Subcutaneous abdominal adipose tissue (tissue), 5 donors: Measurements from ENCODE around the gene PCSK4.

Experiments
- H3K27ac ChIP-seq: one replicate; pipeline ENCODE4 v1.7.0; 2013; ENCODE audit warnings: low read depth, mild to moderate bottlenecking, inconsistent platforms, low read length, moderate library complexity
- H3K27me3 ChIP-seq, 5 donors: one replicate each; pipeline ENCODE4 v1.7.0; 2013; ENCODE audit warnings: low read length in 5 of 5, inconsistent platforms in 1 of 5; ENCODE audit not compliant: control insufficient read depth in 5 of 5, insufficient read depth in 4 of 5
- H3K36me3 ChIP-seq, 5 donors: one replicate each; pipeline ENCODE4 v1.7.0; 2013; ENCODE audit warnings: low read length in 5 of 5; ENCODE audit not compliant: control insufficient read depth in 5 of 5, insufficient read depth in 5 of 5
- H3K4me1 ChIP-seq, 5 donors: one replicate each; pipeline ENCODE4 v1.7.0; 2013; ENCODE audit warnings: low read length in 5 of 5, mild to moderate bottlenecking in 3 of 5, moderate library complexity in 1 of 5; ENCODE audit not compliant: control insufficient read depth in 5 of 5, insufficient read depth in 5 of 5
- H3K4me3 ChIP-seq, 5 donors: one replicate each; pipeline ENCODE4 v1.7.0; 2013; ENCODE audit warnings: low read length in 5 of 5, low read depth in 1 of 5
- H3K9ac ChIP-seq, 5 donors: one replicate each; pipeline ENCODE4 v1.7.0; 2013; ENCODE audit warnings: low read length in 5 of 5, mild to moderate bottlenecking in 4 of 5, moderate library complexity in 3 of 5
- H3K9me3 ChIP-seq, 5 donors: one replicate each; pipeline ENCODE4 v1.7.0; 2013; ENCODE audit warnings: low read length in 5 of 5; ENCODE audit not compliant: control insufficient read depth in 5 of 5
- donor health status: healthy.
- donor health status: healthy.
- donor health status: healthy.
- donor health status: healthy.
- donor health status: healthy.

Gene PCSK4

DNA sequence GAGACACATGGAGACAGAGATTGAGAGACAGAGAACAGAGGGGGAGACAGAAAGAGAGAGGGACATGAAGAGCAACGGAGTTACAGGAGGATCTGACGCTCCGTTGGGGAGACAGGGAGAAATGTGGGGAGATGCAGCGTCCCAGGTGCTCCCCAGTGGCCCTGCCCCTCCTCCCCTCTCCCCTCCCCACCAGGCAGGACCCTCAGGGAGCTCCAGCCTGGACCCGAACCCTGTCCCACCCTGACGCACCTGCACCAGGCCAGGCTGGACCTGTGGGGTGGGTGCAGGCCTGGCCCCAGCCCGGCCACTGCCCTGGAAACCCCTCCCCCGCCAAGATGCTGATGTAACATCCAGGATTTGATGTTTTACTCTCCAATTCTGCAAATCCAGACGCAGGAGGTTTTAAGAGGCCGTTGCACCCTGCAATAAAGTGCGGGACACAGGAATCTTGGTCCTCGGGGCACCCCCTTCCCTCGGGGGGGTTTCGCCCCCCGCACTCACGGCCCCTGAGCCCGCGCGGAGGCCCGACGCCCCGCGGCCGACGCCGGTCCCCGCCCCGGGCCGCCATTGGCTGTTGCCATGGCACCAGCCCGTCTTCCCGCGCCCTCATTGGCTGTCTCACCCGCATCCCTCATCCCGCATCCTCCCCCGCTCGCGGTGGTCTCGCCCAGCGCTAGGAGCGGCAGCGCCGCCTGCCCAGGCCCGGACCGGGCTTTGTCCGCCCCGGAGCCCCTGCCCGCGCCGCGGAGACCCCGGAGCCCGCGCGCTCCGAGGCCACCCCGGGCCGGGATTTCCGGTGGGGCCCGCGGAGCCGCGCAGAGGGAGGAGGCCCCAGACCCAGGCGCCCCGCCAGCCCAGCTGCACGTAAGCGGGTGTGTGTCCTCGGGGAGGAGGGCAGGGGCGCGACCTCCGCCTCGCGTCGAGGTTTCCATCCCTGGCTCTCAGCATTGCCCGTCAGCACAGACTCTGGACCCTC lies 40.4 kb downstream of the PCSK4 start, which contains the start of gene APC2:
Gene APC2 (plus strand): TSS at position 655 of the 976 bp plus-strand sequence. CDS start 2,881 bp downstream, outside the sequence.
- Histone ChIP-seq H3K36me3 (no peaks in the 10 kb centered on the region), H3K9ac (no peak within 1 kb of the TSS), H3K27me3 (peaks cover 50 to 71% (median 63%) of the 10 kb centered on the region in 5 donors), H3K27ac (no peak within 1 kb of the TSS), H3K9me3 (no peaks in the 10 kb centered on the region), H3K4me3 (no peak within 1 kb of the TSS), H3K4me1 (peaks cover 5 to 36% (median 30%) of the 10 kb centered on the region in 5 donors)

- Histone ChIP-seq H3K4me1 (peaks cover under 1 to 26% (median 21%) of the 10 kb centered on the region in 5 donors), H3K4me3 (no peak overlapping the region), H3K36me3 (peaks cover 0 to 1% (median 0%) of the 10 kb centered on the region in 5 donors), H3K9ac (no peak overlapping the region), H3K27ac (no peak overlapping the region), H3K9me3 (no peaks in the 10 kb centered on the region), H3K27me3 (peaks cover 47 to 68% (median 59%) of the 10 kb centered on the region in 5 donors)
Measured at GRCh38 chr19:1447944-1448343, 42.2 kb downstream of the PCSK4 start.

GRCh38 chr19:1447504-1447903 lies 42.6 kb downstream of the PCSK4 start:
- peaks cover 43 to 64% (median 54%) of the 10 kb centered on the region in 5 donors for H3K27me3 ChIP-seq
- no peak overlapping the region for H3K9ac ChIP-seq
- peaks cover 0 to 6% (median 4%) of the 10 kb centered on the region in 5 donors for H3K36me3 ChIP-seq
- H3K4me1 ChIP-seq: peaks cover 0 to 23% (median 18%) of the 10 kb centered on the region in 5 donors
- no peak overlapping the region for H3K4me3 ChIP-seq
- no peak overlapping the region for H3K27ac ChIP-seq
- no peaks in the 10 kb centered on the region for H3K9me3 ChIP-seq

GRCh38 chr19:1446713-1447481 lies 43.3 kb downstream of the PCSK4 start:
- no peaks in the 10 kb centered on the region for H3K9me3 ChIP-seq
- peaks cover 39 to 57% (median 49%) of the 10 kb centered on the region in 5 donors for H3K27me3 ChIP-seq
- H3K36me3 ChIP-seq: peaks cover 0 to 12% (median 10%) of the 10 kb centered on the region in 5 donors
- no peak overlapping the region for H3K9ac ChIP-seq
- peaks cover 0 to 22% (median 18%) of the 10 kb centered on the region in 5 donors for H3K4me1 ChIP-seq
- no peak overlapping the region for H3K27ac ChIP-seq
- no peak overlapping the region for H3K4me3 ChIP-seq

DNA sequence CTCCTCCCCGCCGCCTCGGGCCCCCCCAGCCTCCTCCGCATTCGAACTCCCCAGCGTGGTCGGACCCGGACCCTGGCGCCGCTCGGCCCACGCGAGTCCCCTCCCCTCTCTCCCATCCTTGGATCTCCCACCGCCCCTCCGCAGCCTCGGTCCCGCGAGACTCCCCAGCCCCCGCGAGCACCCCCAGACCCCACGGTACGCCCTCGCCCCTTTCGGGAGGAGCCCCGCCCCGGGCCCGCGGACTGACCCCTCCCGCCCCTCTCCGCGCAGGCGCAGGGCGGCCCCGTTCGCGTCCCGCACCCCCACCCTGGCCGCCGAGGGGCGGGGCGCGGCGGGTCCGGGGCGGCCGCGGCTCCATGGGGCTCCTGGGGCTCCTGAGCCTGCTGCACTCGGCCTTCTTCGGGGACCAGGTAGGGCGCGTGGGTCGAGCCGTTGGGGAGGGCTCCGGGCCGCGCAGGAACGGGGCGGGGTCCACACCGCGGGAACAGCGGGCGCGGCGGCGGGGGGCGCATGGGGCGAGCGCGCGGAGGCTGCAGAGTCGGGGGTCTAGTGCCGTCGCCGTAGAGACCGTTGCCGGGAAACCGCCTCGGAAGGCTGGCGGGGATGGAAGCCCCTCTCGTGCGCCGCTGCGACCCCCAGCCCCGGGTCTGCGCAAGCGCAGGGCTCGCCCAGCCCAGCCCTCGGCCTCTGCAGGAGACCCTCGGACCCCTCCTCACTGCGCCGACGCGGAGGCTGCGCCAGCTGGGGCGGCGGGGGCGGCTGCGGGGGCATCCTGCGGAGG lies 44.0 kb downstream of the PCSK4 start:
- no peak overlapping the region for H3K4me3 ChIP-seq
- peaks cover 0 to 23% (median 18%) of the 10 kb centered on the region in 5 donors for H3K4me1 ChIP-seq
- peaks cover 0 to 19% (median 18%) of the 10 kb centered on the region in 5 donors for H3K36me3 ChIP-seq
- H3K9me3 ChIP-seq: no peaks in the 10 kb centered on the region
- H3K27me3 ChIP-seq: peaks cover 37 to 50% (median 42%) of the 10 kb centered on the region in 5 donors
- no peak overlapping the region for H3K27ac ChIP-seq
- H3K9ac ChIP-seq: no peak overlapping the region

- H3K36me3 ChIP-seq: peaks cover 0 to 27% (median 26%) of the 10 kb centered on the region in 5 donors
- H3K27ac ChIP-seq: no peak overlapping the region
- H3K4me3 ChIP-seq: peak overlapping the region in 4 of 5 donors; percentile 27 to 61 (median 39)
- H3K9me3 ChIP-seq: no peaks in the 10 kb centered on the region
- H3K9ac ChIP-seq: peak overlapping the region in 2 of 5 donors; percentile 37 to 45
- H3K4me1 ChIP-seq: peaks cover 0 to 31% (median 18%) of the 10 kb centered on the region in 5 donors
- H3K27me3 ChIP-seq: peaks cover 29 to 42% (median 34%) of the 10 kb centered on the region in 5 donors
Measured at GRCh38 chr19:1445185-1445931, 44.8 kb downstream of the PCSK4 start.

DNA sequence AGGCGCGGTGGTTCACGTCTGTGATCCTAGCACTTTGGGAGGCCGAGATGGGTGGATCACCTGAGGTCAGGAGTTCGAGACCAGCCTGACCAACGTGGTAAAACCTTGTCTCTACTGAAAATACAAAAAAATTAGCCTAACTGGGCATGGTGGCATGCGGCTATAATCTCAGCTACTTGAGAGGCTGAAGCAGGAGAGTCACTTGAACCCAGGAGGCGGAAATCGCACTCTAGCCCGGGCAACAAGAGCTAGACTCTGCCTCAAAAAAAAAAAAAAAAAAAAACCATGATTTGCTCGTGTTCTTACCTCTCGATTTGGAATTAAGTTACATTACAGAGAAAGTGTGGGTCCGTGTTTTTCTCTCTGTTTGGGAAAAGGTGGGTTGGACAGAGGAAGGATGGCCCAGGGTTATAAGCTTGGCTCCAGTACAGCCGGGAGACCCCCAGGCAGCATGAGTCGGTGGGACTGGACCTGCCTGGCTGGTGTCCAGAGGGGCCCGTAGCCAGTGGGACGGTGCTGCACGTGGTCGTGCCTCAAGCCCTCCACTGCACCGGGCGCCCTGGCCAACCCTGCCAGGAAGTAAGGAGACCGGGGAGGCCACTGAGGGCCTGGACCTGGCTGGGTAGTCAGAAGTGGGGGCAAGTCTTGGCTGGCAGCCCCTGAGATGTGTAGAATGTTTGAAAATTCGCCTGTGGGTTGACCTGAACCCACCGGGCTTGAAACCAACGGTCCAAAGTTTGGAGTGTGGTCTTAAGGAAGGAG lies 48.3 kb downstream of the PCSK4 start:
- Histone ChIP-seq H3K36me3 (peaks cover 0 to 36% (median 34%) of the 10 kb centered on the region in 5 donors), H3K4me1 (peaks cover 4 to 50% (median 34%) of the 10 kb centered on the region in 5 donors), H3K4me3 (no peak overlapping the region), H3K27ac (no peak overlapping the region), H3K27me3 (peaks cover under 1 to 12% (median 6%) of the 10 kb centered on the region in 5 donors), H3K9ac (no peak overlapping the region), H3K9me3 (no peaks in the 10 kb centered on the region)

- Histone ChIP-seq H3K4me3 (no peak overlapping the region), H3K9ac (peak overlapping the region in 1 of 5 donors; percentile 56)
Measured at GRCh38 chr19:1441022-1441426, 49.1 kb downstream of the PCSK4 start.

More at GRCh38 chr19:1441022-1441426, 49.1 kb downstream of the PCSK4 start:
- peaks cover 4 to 42% (median 30%) of the 10 kb centered on the region in 5 donors for H3K4me1 ChIP-seq
- H3K27me3 ChIP-seq: peaks cover 0 to 5% (median 0%) of the 10 kb centered on the region in 5 donors
- peaks cover 0 to 36% (median 34%) of the 10 kb centered on the region in 5 donors for H3K36me3 ChIP-seq
- H3K27ac ChIP-seq: no peak overlapping the region
- H3K9me3 ChIP-seq: no peaks in the 10 kb centered on the region
